Mesothelial cell of epicardium (in vitro differentiated cells): ENCODE data around the gene ATP6V0E2. TPM values are rescaled to one million over a fixed set of nuclear protein-coding genes. Genes with fewer than 3 reads are reported as not detected.

Source experiments
- DNase-seq, 2 experiments: peaks; one replicate each; pipeline ENCODE4 v3.0.0; 2021; ENCODE audit warnings: low spot score in 2 of 2; ENCODE audit not compliant: unreplicated experiment in 2 of 2
- H3K27ac Mint-ChIP-seq: 2 replicates; pipeline ENCODE4 v1.8.0; 2021; ENCODE audit warnings: mixed read lengths
- H3K27me3 Mint-ChIP-seq: 2 replicates; pipeline ENCODE4 v1.8.0; 2021; ENCODE audit warnings: low read depth, mixed read lengths
- H3K36me3 Mint-ChIP-seq: 2 replicates; pipeline ENCODE4 v1.8.0; 2021; ENCODE audit warnings: mixed read lengths
- H3K4me1 Mint-ChIP-seq: 2 replicates; pipeline ENCODE4 v1.8.0; 2021; ENCODE audit warnings: mixed read lengths
- H3K4me3 Mint-ChIP-seq: 2 replicates; pipeline ENCODE4 v1.8.0; 2021; ENCODE audit warnings: mild to moderate bottlenecking, moderate library complexity, mixed read lengths
- H3K9me3 Mint-ChIP-seq: 2 replicates; pipeline ENCODE4 v1.8.0; 2021; ENCODE audit warnings: mixed read lengths
- CTCF ChIP-seq: fragments of 200-600 bp; sonication (generic); IDR thresholded peaks from one replicate; pipeline ENCODE4 v1.5.0; 2021; ENCODE audit warnings: antibody characterized with exemption; ENCODE audit not compliant: unreplicated experiment
- total RNA-seq: library from RNA; stranded (reverse); gene quantifications from 3 replicates; pipeline ENCODE4 v1.2.1, GENCODE V29; 2021

ATP6V0E2 gene
- total RNA-seq, 1 donor from 2014 or later, result 30.0 TPM

- no peak overlapping the region for H3K4me3 Mint-ChIP-seq
- DNase-seq, result no peak
- H3K9me3 Mint-ChIP-seq, result no peaks in the 10 kb centered on the region
Observed at GRCh38 chr7:149850007-149850594, 23.7 kb upstream of the ATP6V0E2 start.

GRCh38 chr7:149850716-149851115 lies 23.1 kb upstream of the ATP6V0E2 start:
- DNase-seq, result no peak
- Mint-ChIP-seq H3K9me3 (no peaks in the 10 kb centered on the region), H3K4me3 (no peak overlapping the region), H3K36me3 (peaks cover 12% of the 10 kb centered on the region), H3K27me3 (no peaks in the 10 kb centered on the region), H3K27ac (no peak overlapping the region), H3K4me1 (peaks cover 19% of the 10 kb centered on the region)
- TF ChIP-seq CTCF, result no peak

More at GRCh38 chr7:149850007-149850594, 23.7 kb upstream of the ATP6V0E2 start:
- no peaks in the 10 kb centered on the region for H3K27me3 Mint-ChIP-seq
- no peak for TF ChIP-seq CTCF
- H3K27ac Mint-ChIP-seq, result no peak overlapping the region
- peaks cover 13% of the 10 kb centered on the region for H3K4me1 Mint-ChIP-seq
- H3K36me3 Mint-ChIP-seq, result peaks cover 12% of the 10 kb centered on the region

GRCh38 chr7:149851449-149851848 lies 22.3 kb upstream of the ATP6V0E2 start:
- Mint-ChIP-seq H3K9me3 (no peaks in the 10 kb centered on the region), H3K27ac (no peak overlapping the region), H3K4me1 (peaks cover 26% of the 10 kb centered on the region), H3K36me3 (peaks cover 7% of the 10 kb centered on the region), H3K27me3 (no peaks in the 10 kb centered on the region), H3K4me3 (no peak overlapping the region)
- TF ChIP-seq CTCF, result no peak
- no peak for DNase-seq

GRCh38 chr7:149853157-149853556 lies 20.6 kb upstream of the ATP6V0E2 start:
- peaks cover 7% of the 10 kb centered on the region for H3K36me3 Mint-ChIP-seq
- peaks cover 30% of the 10 kb centered on the region for H3K4me1 Mint-ChIP-seq
- no peak for DNase-seq
- H3K27ac Mint-ChIP-seq, result no peak overlapping the region
- no peak overlapping the region for H3K4me3 Mint-ChIP-seq
- H3K27me3 Mint-ChIP-seq, result no peaks in the 10 kb centered on the region
- TF ChIP-seq CTCF, result no peak
- no peaks in the 10 kb centered on the region for H3K9me3 Mint-ChIP-seq

GRCh38 chr7:149854611-149855360 lies 19.0 kb upstream of the ATP6V0E2 start:
- peak overlapping the region; percentile 39 for H3K4me3 Mint-ChIP-seq
- TF ChIP-seq CTCF, result no peak
- peaks cover 30% of the 10 kb centered on the region for H3K4me1 Mint-ChIP-seq
- peak overlapping the region; percentile 98 for H3K27ac Mint-ChIP-seq
- no peaks in the 10 kb centered on the region for H3K27me3 Mint-ChIP-seq
- DNase-seq, result peak in 1 of 2 experiments; percentile 68
- H3K9me3 Mint-ChIP-seq, result no peaks in the 10 kb centered on the region
- peaks cover 6% of the 10 kb centered on the region for H3K36me3 Mint-ChIP-seq
